HG02678 (cell line): ENCODE data around the gene LCE2A.
"Not testable (repeated sequence)": the region's sequence is repeated elsewhere in the genome, so short reads cannot be mapped to it uniquely, and the experiment has no call there.

Experiments
- ATAC-seq: cut with Tn5 transposase; IDR thresholded peaks from one replicate; pipeline ENCODE4 v1.9.1; 2021; ENCODE audit warnings: mild to moderate bottlenecking, moderate library complexity; ENCODE audit not compliant: unreplicated experiment

The LCE2A gene, protein sequence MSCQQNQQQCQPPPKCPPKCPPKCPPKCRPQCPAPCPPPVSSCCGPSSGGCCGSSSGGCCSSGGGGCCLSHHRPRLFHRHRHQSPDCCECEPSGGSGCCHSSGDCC

DNA sequence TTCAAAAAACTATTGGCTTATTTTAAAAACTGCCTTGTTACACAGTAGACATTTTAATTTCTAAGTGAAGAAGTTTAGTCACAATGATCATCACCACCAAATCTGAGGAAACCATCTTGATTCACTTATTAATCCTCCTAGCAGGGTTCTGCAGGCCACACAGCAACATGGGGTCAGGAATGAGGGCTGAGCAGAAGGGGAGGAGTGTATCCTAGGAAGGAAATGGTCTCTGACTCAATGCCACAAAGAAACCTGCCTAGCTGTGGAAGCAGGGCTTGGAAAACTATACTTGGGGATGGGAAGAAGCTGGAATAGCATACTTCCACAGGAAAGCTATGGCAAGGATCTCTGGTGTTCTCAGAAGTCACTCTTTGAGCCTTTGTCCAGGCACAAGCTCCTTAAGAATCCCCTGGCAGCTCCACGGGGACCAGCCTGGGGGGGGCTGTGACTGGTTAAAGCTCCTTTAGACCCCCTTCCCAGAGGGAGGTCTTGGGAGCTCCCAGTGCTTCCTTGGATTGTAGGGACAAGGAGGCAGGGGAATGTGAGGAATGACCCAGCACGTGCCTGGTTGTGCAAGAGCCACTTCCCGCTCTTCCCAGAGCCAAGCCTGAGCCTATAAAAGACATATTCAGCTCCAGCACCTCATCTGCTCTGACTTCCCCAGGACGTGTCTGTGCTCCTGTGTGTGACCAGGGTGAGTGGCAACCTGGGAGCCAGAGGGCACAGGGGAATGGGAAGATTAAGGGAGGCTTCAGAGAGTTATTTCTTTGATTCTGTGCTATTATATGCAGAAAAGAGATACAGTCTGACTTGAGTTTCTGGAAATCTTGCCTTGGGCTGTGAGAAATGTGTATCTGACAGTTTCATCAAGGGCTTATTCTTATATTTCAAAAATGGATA lies at the start of gene LCE2A:
Gene LCE2A, plus strand, starts transcription at position 645 of the 900 bp plus-strand sequence. CDS start 557 bp downstream, outside the sequence.
- ATAC-seq = no peak

- no peak for ATAC-seq
Measured at GRCh38 chr1:152654110-152654509, 44.0 kb upstream of the LCE2A start.

GRCh38 chr1:152656459-152656858 lies 41.7 kb upstream of the LCE2A start:
- ATAC-seq = no peak

GRCh38 chr1:152657677-152658076 lies 40.5 kb upstream of the LCE2A start:
- ATAC-seq = no peak

GRCh38 chr1:152658649-152659048 lies 39.5 kb upstream of the LCE2A start:
- ATAC-seq = no peak

- no peak for ATAC-seq
Measured at GRCh38 chr1:152663098-152663497, 35.0 kb upstream of the LCE2A start, which contains the start of gene LCE2D. LCE2D (plus strand) TSS chr1:152663380; CDS start chr1:152664106, 726 bp downstream.

DNA sequence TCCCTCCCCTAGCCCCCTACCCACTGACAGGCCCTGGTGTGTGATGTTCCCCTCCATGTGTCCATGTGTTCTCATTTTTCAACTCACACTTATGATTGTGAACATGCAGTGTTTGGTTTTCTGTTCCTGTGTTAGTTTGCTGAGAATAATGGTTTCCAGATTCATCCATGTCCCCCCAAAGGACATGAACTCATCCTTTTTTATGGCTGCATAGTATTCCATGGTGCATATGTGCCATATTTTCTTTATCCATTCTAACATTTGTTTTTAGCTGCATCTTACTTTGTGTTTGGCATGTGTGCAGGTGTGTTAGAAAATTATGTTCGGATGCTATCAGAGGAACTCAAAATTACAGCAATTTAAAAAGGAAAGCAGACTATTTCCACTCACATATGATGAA lies 32.0 kb upstream of the LCE2A start:
- not testable (repeated sequence) for ATAC-seq

DNA sequence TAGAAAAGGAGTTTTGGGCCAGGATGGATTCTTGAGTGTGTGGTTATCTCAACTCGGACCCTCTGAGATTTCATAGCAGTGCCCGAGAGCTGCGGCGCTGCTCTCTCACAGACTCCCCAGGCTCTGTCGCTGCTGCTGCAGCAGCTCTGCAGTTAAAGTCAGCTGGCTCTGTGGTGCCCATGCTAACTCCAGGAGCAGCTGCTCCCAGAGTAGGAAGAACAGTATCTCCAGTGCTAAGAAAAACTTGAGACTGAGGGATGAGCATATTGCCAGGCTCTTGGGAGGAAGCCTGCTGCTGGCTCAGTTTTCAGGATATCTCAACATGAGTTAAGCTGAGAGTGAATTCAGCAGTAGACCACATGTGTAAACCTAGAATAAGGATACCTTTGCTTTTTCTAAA lies 30.5 kb upstream of the LCE2A start:
- ATAC-seq = no peak

DNA sequence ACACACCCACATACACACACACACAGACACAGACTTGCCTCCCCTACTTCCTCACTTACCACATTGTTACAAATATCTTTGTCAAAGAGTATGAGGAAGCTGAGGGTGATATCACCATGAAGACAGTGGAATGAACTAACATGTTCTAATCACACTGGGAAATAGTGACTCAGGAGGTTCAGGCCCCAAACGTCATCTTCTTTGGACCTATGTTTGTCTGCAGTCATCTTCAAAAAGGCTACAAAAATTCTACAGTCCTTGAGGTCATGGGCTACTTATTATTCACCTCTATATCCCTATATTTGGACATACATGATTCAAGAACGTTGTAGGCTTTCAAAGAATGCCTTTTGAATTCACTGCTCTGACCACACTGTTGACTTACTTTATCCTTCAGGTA lies 25.1 kb upstream of the LCE2A start:
- ATAC-seq = no peak

- ATAC-seq = not testable (repeated sequence)
Measured at GRCh38 chr1:152674983-152675382, 23.2 kb upstream of the LCE2A start, which contains the start of gene LCE2C. LCE2C (plus strand) TSS chr1:152675279; CDS start chr1:152676016, 737 bp downstream.

GRCh38 chr1:152679459-152679858 lies 18.7 kb upstream of the LCE2A start:
- ATAC-seq = no peak

DNA sequence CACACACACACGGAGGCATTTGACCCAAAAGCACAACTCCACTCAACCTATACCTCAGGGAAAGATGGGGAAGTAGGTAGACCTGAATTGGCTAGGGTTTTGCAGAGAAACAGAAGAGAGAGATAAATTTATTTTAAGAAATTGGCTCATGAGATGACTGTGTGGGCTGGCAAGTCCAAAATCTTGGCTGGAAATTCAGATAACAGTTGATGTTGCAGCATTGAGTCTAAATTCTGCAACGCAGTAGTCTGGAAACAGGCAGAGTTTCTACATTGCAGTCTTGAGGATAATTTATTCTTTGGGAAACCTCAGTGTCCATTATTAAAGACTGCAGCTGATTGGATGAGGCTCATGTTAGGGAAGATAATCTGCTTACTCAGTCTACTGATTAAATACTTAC lies 16.5 kb upstream of the LCE2A start:
- no peak for ATAC-seq

- ATAC-seq = no peak
Measured at GRCh38 chr1:152683846-152684245, 14.3 kb upstream of the LCE2A start.

DNA sequence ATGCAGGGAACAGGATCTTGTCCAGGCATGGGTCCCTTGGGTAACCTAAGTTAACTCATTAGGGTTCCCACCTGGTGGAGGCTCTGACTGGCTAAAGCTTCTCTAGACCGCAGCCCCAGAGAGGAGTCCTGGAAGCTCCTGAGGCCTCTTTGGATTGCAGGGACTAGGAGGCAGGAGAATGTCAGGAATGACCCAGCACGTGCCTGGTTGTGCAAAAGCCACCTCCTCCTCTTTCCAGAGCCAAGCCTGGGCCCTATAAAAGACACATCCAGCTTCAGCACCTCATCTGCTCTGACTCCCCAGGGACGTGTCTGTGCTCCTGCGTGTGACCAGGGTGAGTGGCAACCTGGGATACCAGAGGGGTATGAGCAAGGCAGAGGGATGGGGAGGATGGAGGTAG lies 12.3 kb upstream of the LCE2A start, which contains the start of gene LCE2B:
Gene LCE2B, plus strand, starts transcription at position 301 of the 400 bp plus-strand sequence. CDS start 721 bp downstream, outside the sequence.
- ATAC-seq = not testable (repeated sequence)

- ATAC-seq = no peak
Measured at GRCh38 chr1:152699746-152700145, 1.6 kb downstream of the LCE2A start.

GRCh38 chr1:152707860-152708259 lies 9.7 kb downstream of the LCE2A start, which contains the start of gene LCE4A:
LCE4A (plus strand) TSS chr1:152708160; CDS start chr1:152709076, 916 bp downstream.
- ATAC-seq = no peak

- no peak for ATAC-seq
Measured at GRCh38 chr1:152718238-152718637, 20.1 kb downstream of the LCE2A start.

GRCh38 chr1:152725261-152725660 lies 27.1 kb downstream of the LCE2A start:
- no peak for ATAC-seq

DNA sequence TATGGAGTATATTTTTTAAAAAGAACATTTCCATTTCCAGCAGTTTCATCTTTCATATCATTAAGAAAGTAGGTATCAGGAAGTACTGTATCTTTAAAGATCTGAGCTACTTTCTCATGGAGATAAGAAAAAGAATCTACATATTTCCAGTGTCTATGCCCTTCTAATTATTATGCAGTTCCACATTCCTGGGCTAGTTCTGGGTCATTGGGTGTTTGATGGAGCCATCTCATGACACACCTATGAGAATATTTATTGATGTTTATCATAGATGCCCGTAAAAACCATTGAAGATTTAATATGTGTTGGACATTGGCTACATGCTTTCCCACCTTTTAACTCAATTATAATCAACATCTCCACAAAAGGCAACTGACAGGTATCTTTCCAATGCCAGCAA lies 30.8 kb downstream of the LCE2A start:
- ATAC-seq = no peak

GRCh38 chr1:152735648-152736047 lies 37.5 kb downstream of the LCE2A start:
- ATAC-seq = no peak

GRCh38 chr1:152737997-152738396 lies 39.9 kb downstream of the LCE2A start:
- ATAC-seq = no peak

DNA sequence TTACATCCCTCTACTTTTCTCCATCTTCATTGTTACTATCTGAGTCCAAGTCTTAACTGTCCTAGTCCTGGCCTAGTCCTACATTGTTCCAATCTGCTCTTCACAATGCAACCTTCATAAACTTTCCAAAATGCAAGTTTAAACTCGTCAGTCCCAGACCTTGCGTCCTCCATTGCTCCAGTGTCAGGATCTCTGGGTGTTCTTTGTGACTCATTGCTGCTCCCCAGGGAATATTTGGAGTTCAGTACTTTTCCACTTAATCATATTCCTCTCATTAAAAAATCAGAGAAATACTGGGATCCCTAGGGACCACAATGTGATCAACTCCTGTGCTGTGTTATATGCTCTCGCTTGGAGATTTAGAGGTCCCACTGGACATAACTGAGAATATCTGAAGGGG lies 41.7 kb downstream of the LCE2A start:
- no peak for ATAC-seq
